HS-27A (cell line): ENCODE results near the gene SPIRE1.

Experiments
- DNase-seq: peaks from one replicate; pipeline ENCODE4 v3.0.0-alpha.2; 2012; ENCODE audit warnings: low read depth, missing footprints

The SPIRE1 gene

DNA sequence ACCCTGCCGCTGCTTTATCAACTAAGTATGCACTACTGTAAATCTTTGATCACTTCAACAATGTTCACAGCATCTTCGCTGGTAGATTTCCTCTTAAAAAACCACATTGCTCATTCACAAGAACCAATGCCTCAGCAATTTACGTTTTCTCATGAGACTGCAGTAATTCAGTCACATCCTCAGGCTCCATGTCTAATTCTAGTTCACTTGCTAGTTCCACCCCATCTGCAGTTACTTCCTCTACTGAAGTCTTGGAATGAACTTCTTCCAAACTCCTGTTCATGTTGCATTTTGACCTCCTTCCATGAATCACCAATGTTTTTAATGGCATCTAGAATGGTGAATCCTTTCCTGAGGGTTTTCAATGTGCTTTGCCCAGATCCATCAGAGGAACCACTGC is 214.4 kb downstream of the SPIRE1 start:
- no peak for DNase-seq

DNA sequence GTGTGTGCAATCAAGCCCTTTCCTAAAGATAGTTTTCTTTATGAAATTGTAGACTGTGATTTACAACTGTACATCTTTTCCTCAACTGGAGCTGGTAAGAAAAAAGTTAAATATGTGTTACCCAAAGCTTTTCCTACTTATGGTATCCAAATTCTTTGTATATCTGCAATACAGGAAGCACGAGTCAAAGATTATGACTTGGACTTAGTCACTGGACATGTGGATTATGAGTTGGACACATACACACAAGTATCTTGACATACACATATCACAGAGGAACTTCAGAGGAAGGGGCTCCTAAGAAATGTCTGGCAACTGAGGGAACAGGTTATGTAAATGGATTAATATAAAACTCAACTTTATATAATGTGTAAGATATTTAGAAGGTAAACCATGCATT is 215.0 kb downstream of the SPIRE1 start:
- DNase-seq, result no peak

DNA sequence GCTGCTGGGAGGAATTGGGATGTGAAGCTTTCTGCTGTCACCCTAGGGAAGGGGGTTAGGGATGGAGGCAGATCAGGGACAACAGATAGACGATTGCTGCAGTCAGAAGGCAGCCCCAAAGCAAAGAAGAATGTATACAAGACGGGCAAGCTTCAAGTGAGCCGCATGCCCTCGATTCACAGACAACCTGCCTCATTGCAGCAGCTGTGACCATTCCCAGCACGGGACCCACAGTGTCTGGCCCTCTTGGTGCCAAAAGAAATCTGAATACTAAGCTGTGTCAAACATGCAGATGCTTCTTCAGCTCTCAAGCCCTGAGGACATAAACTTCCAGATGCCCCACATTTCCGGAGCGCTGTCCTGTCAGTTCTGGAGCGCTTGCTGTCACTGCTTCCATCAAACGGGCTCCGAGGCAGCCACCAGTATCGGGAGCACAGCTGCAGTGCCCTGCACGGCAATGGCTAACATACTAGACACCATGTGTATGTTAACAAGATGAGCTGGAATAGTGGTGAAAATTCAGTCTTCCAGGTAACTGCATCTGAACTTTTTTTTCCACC is 216.4 kb downstream of the SPIRE1 start:
- no peak for DNase-seq

- no peak for DNase-seq
Measured at GRCh38 chr18:12438257-12438656, 219.7 kb downstream of the SPIRE1 start.

DNA sequence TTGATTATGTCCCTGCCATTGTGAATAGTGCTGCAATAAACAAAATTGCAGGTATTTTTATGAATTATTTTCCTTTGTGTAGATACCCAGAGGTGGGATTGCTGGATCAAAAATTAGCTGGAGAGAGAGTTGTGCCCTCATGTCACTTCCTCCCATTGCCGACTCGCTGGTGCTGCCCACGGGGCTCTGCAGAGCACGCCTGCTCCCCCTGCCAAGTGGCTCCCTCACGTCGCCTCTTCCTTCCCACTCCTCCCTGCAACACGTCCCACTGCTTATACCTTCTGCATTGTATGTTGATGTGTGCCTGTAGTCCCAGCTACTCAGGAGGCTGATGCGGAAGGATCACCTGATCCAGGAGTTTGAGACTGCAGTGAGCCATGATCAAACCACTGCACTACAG is 222.0 kb downstream of the SPIRE1 start:
- DNase-seq, result no peak

DNA sequence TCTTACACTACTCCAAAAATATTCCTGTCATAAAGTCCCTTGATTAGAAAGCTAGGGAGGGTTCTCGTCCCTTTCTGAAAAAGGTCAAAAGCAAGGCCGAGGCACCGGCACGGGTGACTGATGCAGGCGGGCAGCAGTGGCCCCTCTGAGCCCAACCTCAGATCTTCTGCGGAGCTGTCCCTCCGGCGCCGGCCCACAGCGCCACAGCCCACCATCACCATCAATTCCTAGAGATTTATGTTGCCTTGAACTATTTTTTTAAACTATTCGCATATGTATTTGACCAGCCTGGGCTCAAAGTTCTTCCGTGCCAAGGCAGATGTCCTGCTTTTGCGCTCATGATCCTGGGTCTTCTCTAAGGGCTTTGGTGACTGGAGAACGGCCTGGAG is 223.4 kb downstream of the SPIRE1 start:
- DNase-seq, result no peak

DNA sequence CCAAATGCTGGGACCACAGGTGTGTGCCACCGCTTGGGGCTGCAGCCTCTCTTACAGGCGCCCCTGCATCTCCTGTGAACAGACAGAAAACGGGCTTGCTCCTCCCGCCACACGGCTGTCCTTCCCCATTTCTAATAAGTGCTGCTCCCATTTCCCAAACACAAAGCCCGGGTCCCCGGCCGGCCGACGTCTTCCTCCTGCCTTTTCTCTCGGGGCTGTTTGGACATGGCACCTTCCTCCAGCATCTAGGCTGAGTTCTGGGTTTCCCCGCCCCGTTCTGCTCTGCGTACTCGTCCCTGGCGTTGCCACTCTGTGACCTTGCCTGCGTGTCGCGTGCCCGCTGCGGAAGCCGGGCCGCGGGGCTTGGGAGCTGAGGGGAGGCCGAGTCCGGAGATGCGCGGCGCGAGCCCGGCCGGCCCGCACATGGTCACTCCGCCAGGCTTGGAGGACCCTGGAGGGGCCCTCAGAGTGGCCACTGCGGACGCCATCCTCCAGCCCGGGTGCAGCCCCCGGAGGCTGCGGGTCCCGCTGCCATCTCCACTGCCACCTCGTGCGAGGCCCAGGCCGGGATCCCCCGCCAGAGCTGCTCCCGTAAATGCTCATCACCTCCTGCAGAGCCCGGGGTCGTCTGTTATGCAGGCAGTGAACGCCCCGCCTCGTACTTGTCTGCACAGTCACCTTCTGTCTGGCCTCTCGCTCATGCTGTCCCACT is 223.9 kb downstream of the SPIRE1 start:
- DNase-seq, result no peak

GRCh38 chr18:12432881-12433280 is 225.0 kb downstream of the SPIRE1 start:
- no peak for DNase-seq

- DNase-seq, result no peak
Measured at GRCh38 chr18:12432196-12432595, 225.7 kb downstream of the SPIRE1 start.

GRCh38 chr18:12431561-12431960 is 226.3 kb downstream of the SPIRE1 start:
- no peak for DNase-seq

DNA sequence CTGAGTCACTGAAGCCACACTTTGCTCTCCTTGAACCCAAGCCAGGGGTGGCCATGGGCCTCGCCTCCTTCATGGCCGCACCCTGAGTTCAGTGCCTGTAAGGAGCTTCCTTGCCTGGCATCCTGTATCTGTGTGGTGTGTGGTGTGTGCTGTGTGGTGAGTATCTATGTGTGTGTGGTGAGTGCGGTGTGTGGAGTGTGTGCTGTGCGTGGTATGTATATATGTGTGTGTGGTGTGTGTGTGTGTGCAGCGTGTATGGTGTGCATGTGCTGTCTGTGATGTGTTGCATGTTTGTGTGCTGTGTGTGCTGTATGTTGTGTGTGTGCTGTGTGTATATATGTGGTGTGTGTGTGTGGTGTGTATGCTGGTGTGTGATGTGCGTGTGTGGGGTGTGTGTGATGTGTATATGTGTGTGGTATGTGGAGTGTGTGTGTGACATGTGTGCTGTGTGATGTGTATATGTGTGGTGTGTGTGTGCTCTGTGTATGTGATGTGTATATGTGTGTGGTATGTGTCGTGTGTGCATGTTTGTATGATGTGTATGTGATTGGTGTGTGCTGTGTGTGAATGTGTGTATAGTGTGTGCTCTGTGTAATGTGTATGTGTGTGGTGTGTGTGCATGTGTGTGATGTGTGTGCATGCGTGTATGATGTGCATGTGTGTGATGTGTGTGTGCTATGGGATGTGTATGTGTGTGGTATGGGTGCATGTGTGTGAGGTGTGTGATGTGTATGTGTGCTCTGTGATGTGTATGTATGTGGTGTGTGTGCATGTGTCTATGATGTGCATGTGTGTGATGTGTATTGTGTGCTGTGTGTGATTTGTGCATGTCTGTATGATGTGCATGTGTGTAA is 227.5 kb downstream of the SPIRE1 start:
- no peak for DNase-seq

- no peak for DNase-seq
Measured at GRCh38 chr18:12429556-12429955, 228.4 kb downstream of the SPIRE1 start.

DNA sequence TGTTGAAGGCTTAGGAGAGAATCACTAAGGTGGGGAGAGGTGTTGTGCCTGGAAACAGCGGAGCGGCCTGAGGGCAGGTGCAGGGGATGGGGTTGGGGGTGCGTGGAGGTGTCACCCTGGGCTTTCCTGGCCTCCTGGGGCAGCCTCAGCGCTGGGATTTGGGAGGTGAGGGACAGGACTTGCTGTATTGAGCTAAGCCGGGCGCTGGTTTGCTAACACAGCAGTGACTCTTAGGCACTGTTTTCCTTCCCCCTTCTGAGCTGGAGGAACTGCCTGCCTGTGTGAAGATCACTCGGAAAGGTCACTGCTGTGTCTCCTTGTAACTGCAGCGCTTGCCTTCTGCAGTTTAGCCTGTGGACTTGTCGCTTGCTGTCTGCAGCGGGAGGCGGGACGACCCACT is 229.0 kb downstream of the SPIRE1 start:
- no peak for DNase-seq

GRCh38 chr18:12426924-12427323 is 231.0 kb downstream of the SPIRE1 start:
- no peak for DNase-seq

GRCh38 chr18:12424252-12424651 is 233.7 kb downstream of the SPIRE1 start:
- DNase-seq, result no peak

GRCh38 chr18:12423820-12424219 is 234.1 kb downstream of the SPIRE1 start:
- no peak for DNase-seq

GRCh38 chr18:12423393-12423792 is 234.5 kb downstream of the SPIRE1 start:
- no peak for DNase-seq

GRCh38 chr18:12422936-12423335 is 235.0 kb downstream of the SPIRE1 start:
- no peak for DNase-seq

- DNase-seq, result no peak
Measured at GRCh38 chr18:12421732-12422131, 236.2 kb downstream of the SPIRE1 start.

DNA sequence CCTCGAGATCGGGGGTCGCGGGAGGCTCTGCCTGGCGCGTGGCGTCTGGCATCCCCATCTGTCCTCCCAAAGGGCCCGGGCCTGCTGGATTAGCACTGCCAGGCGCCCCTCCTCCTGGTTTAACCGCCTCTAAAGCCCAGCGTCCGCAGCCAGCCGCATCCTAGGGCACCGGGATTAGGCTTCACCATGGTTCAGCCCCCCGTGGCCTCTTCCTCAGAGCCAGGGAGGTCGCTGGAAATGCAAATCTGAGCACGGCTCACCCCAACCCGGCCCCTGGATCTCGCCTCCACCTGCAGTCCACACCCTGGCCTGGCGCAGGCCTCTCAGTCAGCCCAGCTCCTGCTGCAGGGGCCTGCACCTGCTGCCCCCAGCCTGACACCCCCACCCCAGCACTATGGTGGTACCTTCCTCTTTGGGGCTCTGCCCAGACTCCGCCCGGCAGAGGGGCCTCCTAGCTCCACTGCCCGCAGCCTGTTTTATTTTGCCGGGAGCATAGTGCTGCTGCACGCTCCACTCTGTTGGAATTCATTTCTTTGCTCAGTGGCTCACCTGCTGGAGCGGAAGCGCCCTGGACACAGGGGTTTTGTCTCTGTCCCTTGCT is 237.0 kb downstream of the SPIRE1 start:
- no peak for DNase-seq

- DNase-seq, result no peak
Measured at GRCh38 chr18:12417687-12418086, 240.2 kb downstream of the SPIRE1 start.

DNA sequence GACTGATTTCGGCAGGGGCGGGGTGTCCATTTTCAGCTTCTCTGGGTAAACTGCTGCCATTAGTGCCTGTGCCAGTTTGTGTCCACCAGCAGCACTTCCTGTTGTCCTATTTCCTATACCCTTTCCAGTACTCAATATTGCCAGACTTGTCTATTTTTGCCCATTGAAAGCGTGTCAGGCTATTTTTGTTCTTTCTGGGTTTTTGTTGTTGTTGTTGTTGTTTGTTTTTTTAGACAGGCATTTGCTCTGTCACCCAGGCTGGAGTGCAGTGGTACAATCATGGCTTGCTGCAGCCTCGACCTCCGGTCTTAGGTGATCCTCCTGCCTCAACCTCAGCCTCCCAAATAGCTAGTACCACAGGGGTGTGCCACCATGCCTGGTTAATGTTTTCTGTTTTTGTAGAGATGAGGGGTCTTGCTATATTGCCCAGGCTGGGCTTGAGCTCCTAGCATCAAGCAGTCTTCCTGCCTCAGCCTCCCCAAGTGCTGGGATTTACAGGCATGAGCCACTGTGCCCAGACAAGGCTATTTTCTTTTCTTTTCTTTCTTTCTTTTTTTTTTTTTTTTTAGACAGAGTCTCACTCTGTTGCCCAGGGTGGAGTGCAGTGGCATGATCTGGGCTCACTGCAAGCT is 241.7 kb downstream of the SPIRE1 start:
- no peak for DNase-seq
